ENCODE data around the gene RXFP1.

Gene RXFP1

GRCh38 chr4:158521484-158522088 lies at the start of gene RXFP1:
Gene RXFP1, plus strand, starts transcription at chr4:158521882. Its CDS starts 95 bp downstream, at chr4:158521977.
- in situ Hi-C loops (cut with HindIII; ENCODE audit: low pct_unique_long_range_greater_than_20kb, low sequenced_read_pairs): no loop called here
- DNase-seq (ENCODE audit: low read depth in 1 of 2, low spot score in 1 of 2): no peak
- TF ChIP-seq JUND (IDR thresholded peaks at IDR 0.05; ENCODE audit: low read depth): no peak

GRCh38 chr4:158481811-158482210 lies 39.9 kb upstream of the RXFP1 start:
- in situ Hi-C loops (cut with HindIII; ENCODE audit: low pct_unique_long_range_greater_than_20kb, low sequenced_read_pairs): no loop called here
- TF ChIP-seq JUND (IDR thresholded peaks at IDR 0.05; ENCODE audit: low read depth): no peak
- DNase-seq (ENCODE audit: low read depth in 1 of 2, low spot score in 1 of 2): no peak

DNA sequence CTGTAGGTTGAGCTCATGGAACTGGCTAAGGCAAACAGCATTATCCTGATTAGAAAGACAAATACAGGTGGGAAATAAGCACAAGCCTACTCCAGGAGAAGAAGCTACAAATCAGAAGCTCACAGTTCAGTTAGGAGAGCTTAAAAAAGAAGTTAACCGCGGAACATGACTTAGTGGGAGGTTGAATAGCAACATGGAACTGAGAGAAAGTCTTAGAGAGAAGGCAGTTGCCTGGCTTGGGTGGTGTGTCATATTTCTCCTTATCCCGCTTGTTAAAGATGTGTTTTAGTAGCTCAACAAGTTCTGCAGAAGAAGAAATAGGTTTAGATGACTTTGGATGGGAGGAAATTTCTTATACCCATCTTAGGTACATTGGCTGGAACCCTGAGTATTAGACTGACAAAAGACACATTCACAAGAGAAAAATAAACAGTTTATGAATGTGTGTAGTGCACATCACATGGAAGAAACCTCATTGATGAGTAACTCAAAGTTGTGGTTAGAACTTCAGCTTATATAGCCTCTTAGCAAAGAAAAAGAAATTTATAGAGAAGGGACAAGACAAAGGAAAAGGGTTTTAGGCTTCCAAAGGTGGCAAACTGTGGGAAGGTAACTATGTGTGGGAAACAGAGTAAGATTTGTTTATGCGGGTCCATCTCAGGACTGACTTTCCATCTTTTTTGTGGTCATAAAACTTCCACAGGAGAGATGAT lies 37.4 kb upstream of the RXFP1 start:
- no peak for TF ChIP-seq JUND (IDR thresholded peaks at IDR 0.05; ENCODE audit: low read depth)
- no peak for DNase-seq (ENCODE audit: low read depth in 1 of 2, low spot score in 1 of 2)
- in situ Hi-C loops (cut with HindIII; ENCODE audit: low pct_unique_long_range_greater_than_20kb, low sequenced_read_pairs): no loop called here

GRCh38 chr4:158490629-158491028 lies 31.1 kb upstream of the RXFP1 start:
- TF ChIP-seq JUND (IDR thresholded peaks at IDR 0.05; ENCODE audit: low read depth): no peak
- in situ Hi-C loops (cut with HindIII; ENCODE audit: low pct_unique_long_range_greater_than_20kb, low sequenced_read_pairs): no loop called here
- DNase-seq (ENCODE audit: low read depth in 1 of 2, low spot score in 1 of 2): no peak

DNA sequence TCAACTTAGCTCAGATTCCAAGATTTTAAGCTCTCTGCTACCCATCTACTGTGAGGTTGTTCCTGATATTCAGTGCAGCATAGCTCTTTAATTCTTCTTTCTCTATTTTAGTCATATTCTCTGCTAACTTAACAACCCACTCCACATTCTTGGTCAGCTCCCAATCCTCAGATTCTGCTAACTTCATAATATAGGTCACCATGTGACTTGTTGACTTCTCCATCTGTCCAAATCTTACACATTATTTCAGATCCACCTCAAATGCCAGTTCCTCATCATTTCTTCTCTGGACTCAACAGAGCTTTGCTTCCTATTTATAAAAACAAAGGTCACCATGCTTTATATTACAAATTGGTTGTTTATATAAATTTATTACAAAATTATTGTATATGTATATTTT lies 29.3 kb upstream of the RXFP1 start:
- no peak for TF ChIP-seq JUND (IDR thresholded peaks at IDR 0.05; ENCODE audit: low read depth)
- in situ Hi-C loops (cut with HindIII; ENCODE audit: low pct_unique_long_range_greater_than_20kb, low sequenced_read_pairs): no loop called here
- no peak for DNase-seq (ENCODE audit: low read depth in 1 of 2, low spot score in 1 of 2)

GRCh38 chr4:158496030-158496741 lies 25.5 kb upstream of the RXFP1 start:
- in situ Hi-C loops (cut with HindIII; ENCODE audit: low pct_unique_long_range_greater_than_20kb, low sequenced_read_pairs): no loop called here
- no peak for TF ChIP-seq JUND (IDR thresholded peaks at IDR 0.05; ENCODE audit: low read depth)
- DNase-seq (ENCODE audit: low read depth in 1 of 2, low spot score in 1 of 2): peak; percentile 7 to 65

DNA sequence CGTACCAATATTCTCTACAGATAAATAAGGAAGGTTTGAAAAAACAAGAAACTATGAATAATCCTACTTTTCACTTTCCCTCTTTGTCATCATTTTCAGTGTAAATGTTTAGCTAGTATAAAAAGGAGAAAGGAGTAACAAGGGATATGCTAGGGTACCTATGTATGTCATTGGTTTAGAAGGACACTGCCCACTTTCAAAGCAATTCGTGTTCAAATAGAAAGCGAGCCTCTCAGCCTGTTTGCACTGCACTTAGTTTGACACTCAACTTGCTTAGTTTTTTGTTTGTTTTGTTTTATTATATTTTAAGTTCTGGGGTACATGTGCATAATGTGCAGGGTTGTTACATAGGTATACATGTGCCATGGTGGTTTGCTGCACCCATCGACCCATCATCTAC lies 21.6 kb upstream of the RXFP1 start:
- in situ Hi-C loops (cut with HindIII; ENCODE audit: low pct_unique_long_range_greater_than_20kb, low sequenced_read_pairs): no loop called here
- DNase-seq (ENCODE audit: low read depth in 1 of 2, low spot score in 1 of 2): no peak
- TF ChIP-seq JUND (IDR thresholded peaks at IDR 0.05; ENCODE audit: low read depth): no peak

DNA sequence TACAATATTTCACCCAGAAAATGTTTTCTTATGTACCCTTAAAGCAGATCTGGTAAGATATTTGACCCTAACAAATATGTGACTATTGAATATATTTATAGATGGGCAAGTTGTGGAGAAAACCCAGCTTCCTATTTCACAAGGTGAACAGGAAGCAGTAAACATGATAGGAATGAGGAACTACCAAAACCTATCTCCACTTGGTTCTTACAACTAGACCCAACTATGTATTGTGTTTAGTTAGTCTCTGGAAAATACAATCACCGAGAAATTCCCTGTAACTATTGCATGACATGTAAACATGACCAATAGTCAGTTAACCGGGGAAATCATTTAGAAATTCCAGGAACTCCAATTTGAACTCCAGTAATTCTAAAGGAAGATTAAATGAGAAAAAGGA lies 8.4 kb upstream of the RXFP1 start:
- in situ Hi-C loops (cut with HindIII; ENCODE audit: low pct_unique_long_range_greater_than_20kb, low sequenced_read_pairs): no loop called here
- DNase-seq (ENCODE audit: low read depth in 1 of 2, low spot score in 1 of 2): no peak

GRCh38 chr4:158519226-158519625 lies 2.5 kb upstream of the RXFP1 start:
- no peak for DNase-seq (ENCODE audit: low read depth in 1 of 2, low spot score in 1 of 2)
- in situ Hi-C loops (cut with HindIII; ENCODE audit: low pct_unique_long_range_greater_than_20kb, low sequenced_read_pairs): no loop called here
- no peak for TF ChIP-seq JUND (IDR thresholded peaks at IDR 0.05; ENCODE audit: low read depth)

More for the DNA sequence above, 8.4 kb upstream of the RXFP1 start:
- TF ChIP-seq JUND (IDR thresholded peaks at IDR 0.05; ENCODE audit: low read depth): no peak

- no peak for DNase-seq (ENCODE audit: low read depth in 1 of 2, low spot score in 1 of 2)
- in situ Hi-C loops (cut with HindIII; ENCODE audit: low pct_unique_long_range_greater_than_20kb, low sequenced_read_pairs): no loop called here
- TF ChIP-seq JUND (IDR thresholded peaks at IDR 0.05; ENCODE audit: low read depth): no peak
Measured at GRCh38 chr4:158523990-158524535, 2.4 kb downstream of the RXFP1 start.

GRCh38 chr4:158527516-158527915 lies 5.8 kb downstream of the RXFP1 start:
- DNase-seq (ENCODE audit: low read depth in 1 of 2, low spot score in 1 of 2): no peak
- TF ChIP-seq JUND (IDR thresholded peaks at IDR 0.05; ENCODE audit: low read depth): no peak
- in situ Hi-C loops (cut with HindIII; ENCODE audit: low pct_unique_long_range_greater_than_20kb, low sequenced_read_pairs): no loop called here

- no peak for TF ChIP-seq JUND (IDR thresholded peaks at IDR 0.05; ENCODE audit: low read depth)
- no peak for DNase-seq (ENCODE audit: low read depth in 1 of 2, low spot score in 1 of 2)
- in situ Hi-C loops (cut with HindIII; ENCODE audit: low pct_unique_long_range_greater_than_20kb, low sequenced_read_pairs): no loop called here
Measured at GRCh38 chr4:158529505-158529904, 7.8 kb downstream of the RXFP1 start.

DNA sequence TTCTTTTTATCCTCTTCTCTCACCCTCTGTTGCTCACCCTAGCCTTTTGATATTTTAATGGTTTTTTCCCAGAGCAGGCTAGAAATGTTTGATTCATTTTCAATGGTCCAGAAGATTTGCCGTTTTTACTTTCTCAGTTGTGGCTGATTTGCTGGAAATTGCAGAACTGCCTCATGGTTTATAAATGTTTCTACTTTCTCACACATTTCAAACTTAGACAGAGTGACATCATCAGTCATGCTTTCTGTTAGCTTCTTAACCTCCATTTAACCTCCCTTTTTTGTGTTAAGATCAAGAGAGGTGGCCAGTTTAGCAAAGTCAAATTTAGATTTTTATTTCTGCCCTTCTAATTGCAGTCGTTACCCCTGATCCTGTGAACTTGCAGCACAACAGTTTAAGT lies 8.7 kb downstream of the RXFP1 start:
- in situ Hi-C loops (cut with HindIII; ENCODE audit: low pct_unique_long_range_greater_than_20kb, low sequenced_read_pairs): no loop called here
- no peak for DNase-seq (ENCODE audit: low read depth in 1 of 2, low spot score in 1 of 2)
- TF ChIP-seq JUND (IDR thresholded peaks at IDR 0.05; ENCODE audit: low read depth): no peak

Data from T47D (cell line).